Common myeloid progenitor, CD34-positive (primary cell): ENCODE results near the gene IFIT3.
A peak's percentile ranks its signal among the peaks of the same experiment; 100 is the strongest.
"Not testable (repeated sequence)": the region's sequence is repeated elsewhere in the genome, so short reads cannot be mapped to it uniquely, and the experiment has no call there.

Experiments used
- CTCF ChIA-PET: fragments of 350-600 bp; sonication (Branson Sonifier 250); formaldehyde crosslinking; loops from one replicate; lab custom pipeline; 2021; ENCODE audit warnings: antibody characterized with exemption; lab: Charles Lee
- POLR2A ChIA-PET: fragments of 350-600 bp; sonication (Branson Sonifier 250); formaldehyde crosslinking; loops from one replicate; lab custom pipeline; 2021; ENCODE audit warnings: antibody characterized with exemption; lab: Charles Lee
- DNase-seq, 3 donors: peaks; one replicate each; pipeline versions ENCODE4 v3.0.0 to v3.0.0-alpha.2; 2013
- H3K27ac ChIP-seq, 2 experiments: 1 replicate in 1 of 2; 2 replicates in 1 of 2; pipeline ENCODE4 v1.7.0; 2013; ENCODE audit warnings: inconsistent platforms in 2 of 2, low read length in 2 of 2, mild to moderate bottlenecking in 2 of 2, low read depth in 1 of 2, moderate library complexity in 1 of 2; ENCODE audit not compliant: severe bottlenecking in 2 of 2, insufficient read depth in 1 of 2, poor library complexity in 1 of 2
- H3K27me3 ChIP-seq, 5 experiments: replicated peaks in 2 of 5; 1 replicate in 3 of 5; 2 replicates in 2 of 5; pipeline versions ENCODE4 v1.6.1 to v1.7.0; 2013; ENCODE audit warnings: low read length in 4 of 5, mild to moderate bottlenecking in 2 of 5, moderate library complexity in 2 of 5, inconsistent platforms in 1 of 5; ENCODE audit not compliant: insufficient read depth in 5 of 5, control insufficient read depth in 4 of 5
- H3K36me3 ChIP-seq, 4 experiments: 1 replicate in 2 of 4; 2 replicates in 2 of 4; pipeline versions ENCODE4 v1.6.1 to v1.7.0; 2013; ENCODE audit warnings: low read length in 3 of 4, control low read depth in 1 of 4, mild to moderate bottlenecking in 1 of 4; ENCODE audit not compliant: control insufficient read depth in 4 of 4, insufficient read depth in 4 of 4
- H3K4me1 ChIP-seq, 4 experiments: 1 replicate in 3 of 4; 2 replicates in 1 of 4; pipeline versions ENCODE4 v1.6.1 to v1.7.1; 2013; ENCODE audit warnings: low read length in 3 of 4, mild to moderate bottlenecking in 3 of 4, control low read depth in 1 of 4, inconsistent platforms in 1 of 4, moderate library complexity in 1 of 4; ENCODE audit not compliant: control insufficient read depth in 4 of 4, insufficient read depth in 4 of 4; ENCODE audit errors: control extremely low read depth in 1 of 4
- H3K4me3 ChIP-seq, 7 experiments: 1 replicate in 4 of 7; 2 replicates in 3 of 7; pipeline versions ENCODE4 v1.5.1 to v1.7.0; 2013; ENCODE audit warnings: mild to moderate bottlenecking in 7 of 7, low read length in 6 of 7, moderate library complexity in 6 of 7, inconsistent platforms in 2 of 7, low read depth in 2 of 7, control low read depth in 1 of 7; ENCODE audit not compliant: insufficient read depth in 4 of 7, control insufficient read depth in 1 of 7; ENCODE audit errors: extremely low read depth in 1 of 7
- H3K9me3 ChIP-seq, 5 experiments: 1 replicate in 4 of 5; 2 replicates in 1 of 5; pipeline versions ENCODE4 v1.6.1 to v1.7.1; 2013; ENCODE audit warnings: low read length in 4 of 5, mild to moderate bottlenecking in 2 of 5, inconsistent platforms in 1 of 5, low read depth in 1 of 5, moderate library complexity in 1 of 5; ENCODE audit not compliant: control insufficient read depth in 4 of 5, insufficient read depth in 2 of 5; ENCODE audit errors: control extremely low read depth in 1 of 5
- WGBS: methylation state at CpG from one replicate; pipeline ENCODE4 v1.1.5; 2013; ENCODE audit not compliant: insufficient coverage; 5-methylcytosine and 5-hydroxymethylcytosine counted together

Gene IFIT3

DNA sequence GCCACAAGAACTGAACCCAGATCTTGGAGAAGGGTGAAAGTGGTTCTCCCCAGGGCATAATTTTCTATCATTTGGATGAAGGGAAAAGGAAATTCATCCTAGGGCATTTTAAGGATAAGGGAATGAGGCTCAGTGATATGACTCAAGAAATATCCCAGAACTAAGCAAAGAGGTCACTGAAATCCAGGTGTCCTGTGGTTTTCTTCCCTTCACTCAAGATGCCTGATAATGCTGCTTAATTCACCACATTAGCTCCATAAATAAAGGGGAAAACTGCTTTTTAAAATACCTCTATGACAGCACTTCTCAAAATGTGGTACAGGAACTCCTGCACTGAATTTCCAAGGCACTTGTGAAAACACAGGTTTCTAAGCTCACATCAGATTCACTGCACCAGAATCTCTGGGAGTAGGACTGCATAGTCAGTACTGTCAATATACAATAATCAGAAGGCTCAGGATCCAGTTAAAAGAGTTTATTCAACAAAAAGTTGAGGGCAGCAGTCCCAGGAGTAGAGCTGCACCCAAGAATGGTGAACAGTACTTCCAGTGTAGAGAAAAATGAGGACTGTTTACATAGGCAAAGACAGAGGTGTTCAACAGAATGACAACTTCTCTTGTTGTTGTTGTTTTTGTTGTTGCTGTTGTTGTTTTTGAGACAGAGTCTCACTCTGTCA is 2.9 kb downstream of the IFIT3 start:
- no peaks in the 10 kb centered on the region for H3K9me3 ChIP-seq
- POLR2A ChIA-PET, result no interaction called here
- no peaks in the 10 kb centered on the region for H3K36me3 ChIP-seq
- no peak overlapping the region for H3K27ac ChIP-seq
- CTCF ChIA-PET, result interaction anchor here (0.9 to 1.9 kb wide), 4 partner anchors 9 to 41 kb away, joined by 3 to 4 read pairs (median 3); no protein-coding TSS in a partner anchor
- no peak for DNase-seq
- H3K4me3 ChIP-seq, result peak overlapping the region in 1 of 7 experiments; percentile 28
- H3K27me3 ChIP-seq, result no peaks in the 10 kb centered on the region
- peaks cover 32 to 66% (median 47%) of the 10 kb centered on the region in 4 experiments for H3K4me1 ChIP-seq

GRCh38 chr10:89331487-89332122 is 3.8 kb downstream of the IFIT3 start:
- H3K9me3 ChIP-seq, H3K27me3 ChIP-seq, H3K36me3 ChIP-seq, POLR2A ChIA-PET, DNase-seq: not testable (repeated sequence)
- H3K4me1 ChIP-seq, result peaks cover 32 to 66% (median 47%) of the 10 kb centered on the region in 4 experiments
- peak overlapping the region; percentile 16 to 67 for H3K27ac ChIP-seq
- H3K4me3 ChIP-seq, result peak overlapping the region in 3 of 7 experiments; percentile 48 to 77 (median 61)
- CTCF ChIA-PET, result interaction anchor here (1.0 kb wide), 2 partner anchors 32 to 54 kb away, joined by 3 to 4 read pairs; no protein-coding TSS in a partner anchor
- WGBS, result 83% methylated on average over 13 of the region's 14 CpGs

GRCh38 chr10:89332123-89332633 is 4.4 kb downstream of the IFIT3 start:
- H3K27me3 ChIP-seq, result no peaks in the 10 kb centered on the region
- peak overlapping the region; percentile 16 to 67 for H3K27ac ChIP-seq
- ChIA-PET POLR2A (no interaction called here), CTCF (interaction anchor here (0.7 to 1.2 kb wide), 4 partner anchors 12 to 54 kb away, joined by 3 to 4 read pairs (median 3); no protein-coding TSS in a partner anchor)
- no peaks in the 10 kb centered on the region for H3K9me3 ChIP-seq
- DNase-seq, result peak; percentile 68 to 93 (median 86)
- H3K4me1 ChIP-seq, result peaks cover 32 to 65% (median 47%) of the 10 kb centered on the region in 4 experiments
- H3K36me3 ChIP-seq, result no peaks in the 10 kb centered on the region
- 9% methylated on average over 5 of the region's 5 CpGs for WGBS
- peak overlapping the region in 6 of 7 experiments; percentile 45 to 77 (median 60) for H3K4me3 ChIP-seq

DNA sequence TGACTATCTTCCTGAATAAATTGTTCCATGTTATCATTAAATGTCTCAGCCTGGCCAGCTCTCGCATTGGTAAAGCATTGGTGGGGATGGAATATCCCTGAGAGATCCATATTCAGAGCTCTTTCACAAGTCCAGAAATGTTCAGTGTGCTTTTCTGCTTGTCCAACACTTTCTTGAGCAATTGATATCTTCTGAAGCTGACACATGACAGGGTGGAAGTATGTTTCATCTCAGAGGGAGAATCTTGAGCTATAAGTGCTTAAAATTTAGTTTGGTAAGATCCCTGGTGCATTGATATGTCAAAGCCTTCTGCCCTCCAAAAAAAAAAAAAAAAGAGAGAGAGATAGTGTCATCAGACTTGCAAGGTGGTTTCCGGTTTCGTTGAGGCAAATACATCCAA is 7.4 kb downstream of the IFIT3 start:
- no peaks in the 10 kb centered on the region for H3K9me3 ChIP-seq
- H3K4me3 ChIP-seq, result no peak overlapping the region
- H3K4me1 ChIP-seq, result peaks cover 21 to 39% (median 27%) of the 10 kb centered on the region in 4 experiments
- DNase-seq, result no peak
- ChIA-PET CTCF (no interaction called here), POLR2A (no interaction called here)
- peaks cover 10 to 24% (median 14%) of the 10 kb centered on the region in 4 experiments for H3K36me3 ChIP-seq
- H3K27ac ChIP-seq, result no peak overlapping the region
- WGBS, result 100% methylated on average over 1 of the region's 3 CpGs
- no peaks in the 10 kb centered on the region for H3K27me3 ChIP-seq

- no peaks in the 10 kb centered on the region for H3K9me3 ChIP-seq
- DNase-seq, result no peak
- CTCF ChIA-PET, result no interaction called here
- H3K4me3 ChIP-seq, result no peak overlapping the region
- POLR2A ChIA-PET, result no interaction called here
- H3K4me1 ChIP-seq, result peaks cover 18 to 28% (median 22%) of the 10 kb centered on the region in 4 experiments
- no peak overlapping the region for H3K27ac ChIP-seq
- 93% methylated on average over 2 of the region's 3 CpGs for WGBS
- H3K36me3 ChIP-seq, result peaks cover 10 to 26% (median 14%) of the 10 kb centered on the region in 4 experiments
- no peaks in the 10 kb centered on the region for H3K27me3 ChIP-seq
Observed at GRCh38 chr10:89336241-89336640, 8.4 kb downstream of the IFIT3 start.

DNA sequence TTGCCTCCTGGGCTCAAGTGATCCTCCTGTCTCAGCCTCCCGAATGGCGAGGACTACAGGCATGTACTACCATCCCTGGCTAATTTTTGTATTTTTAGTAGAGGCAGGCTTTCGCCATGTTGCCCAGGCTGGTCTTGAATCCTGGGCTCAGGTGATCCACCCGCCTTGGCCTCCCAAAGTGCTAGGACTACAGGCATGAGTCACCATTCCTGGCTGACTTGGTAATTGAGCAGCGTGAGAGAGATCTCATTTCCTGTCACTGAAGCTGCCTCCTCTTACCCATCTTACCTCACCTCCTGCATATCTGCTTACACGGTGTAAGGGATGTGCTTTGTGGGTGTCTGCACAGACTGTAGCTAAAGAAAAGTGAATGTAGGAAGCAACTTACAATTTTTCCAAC is 9.7 kb downstream of the IFIT3 start:
- Histone ChIP-seq H3K27ac (no peak overlapping the region), H3K36me3 (peaks cover 10 to 26% (median 14%) of the 10 kb centered on the region in 4 experiments), H3K27me3 (no peaks in the 10 kb centered on the region), H3K9me3 (no peaks in the 10 kb centered on the region), H3K4me1 (peaks cover 13 to 18% (median 17%) of the 10 kb centered on the region in 4 experiments), H3K4me3 (no peak overlapping the region)
- DNase-seq, result no peak
- POLR2A ChIA-PET, result no interaction called here
- CTCF ChIA-PET, result interaction anchor here (1.3 to 1.4 kb wide), 3 partner anchors 28 to 35 kb away, joined by 3 read pairs; no protein-coding TSS in a partner anchor
- WGBS, result 98% methylated on average over 4 of the region's 6 CpGs
